IMR-90 (cell line): ENCODE measurements around the gene EXOC4.

ENCODE experiments used
- CTCF ChIP-seq: conservative IDR thresholded peaks from 2 replicates; pipeline ENCODE4 v1.5.1; 2012; ENCODE audit warnings: mild to moderate bottlenecking, low read depth, low read length, improper control_type of control experiment
- ELK1 ChIP-seq: fragments of 150-350 bp; IDR thresholded peaks from 2 replicates; pipeline ENCODE4 v1.6.1; 2016; ENCODE audit warnings: low read depth, mild to moderate bottlenecking, low read length, moderate library complexity, borderline replicate concordance
- MAFK ChIP-seq: IDR thresholded peaks from 2 replicates; pipeline ENCODE4 v1.6.1; 2012; ENCODE audit warnings: low read depth, low read length, improper control_type of control experiment
- POLR2A ChIP-seq: IDR thresholded peaks from 2 replicates; pipeline ENCODE4 v1.6.1; 2012; ENCODE audit warnings: mild to moderate bottlenecking, low read depth, low read length
- RAD21 ChIP-seq: IDR thresholded peaks from 2 replicates; pipeline ENCODE4 v1.6.1; 2012; ENCODE audit warnings: low read length, improper control_type of control experiment
- SMC3 ChIP-seq: fragments of 150-350 bp; IDR thresholded peaks from 2 replicates; pipeline ENCODE4 v1.6.1; 2016; ENCODE audit warnings: low read depth, mild to moderate bottlenecking, antibody characterized with exemption, low read length, moderate library complexity

DNA sequence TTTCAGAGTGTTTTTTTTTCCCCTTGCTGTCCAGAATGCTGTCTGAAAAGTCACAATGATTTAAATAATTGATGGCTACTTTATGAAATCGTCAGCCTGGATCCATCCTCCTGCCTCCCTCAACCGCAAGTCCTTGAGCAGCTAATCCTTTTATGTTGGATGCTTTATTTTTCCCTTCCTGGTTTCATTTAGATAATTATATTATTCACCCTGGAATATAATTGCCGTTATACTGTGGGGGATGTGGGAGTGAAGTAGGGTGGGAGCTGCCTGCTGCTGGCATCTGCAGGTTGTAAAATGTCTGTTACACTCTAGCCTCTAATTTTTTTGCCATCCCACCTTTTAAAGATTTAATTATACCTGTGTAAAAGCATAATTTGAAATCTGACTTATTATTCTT is 583.8 kb downstream of the EXOC4 start:
- TF ChIP-seq ELK1 (no peak), POLR2A (no peak), CTCF (no peak), MAFK (no peak), RAD21 (no peak), SMC3 (no peak)
